Thyroid gland (tissue), 4 donors: ENCODE data around the gene MCHR1. TPM values are rescaled to one million over a fixed set of nuclear protein-coding genes. Genes with fewer than 3 reads are reported as not detected.

Experiments used
- DNase-seq, 2 donors: peaks; one replicate each; pipeline ENCODE4 v3.0.0-alpha.2; 2019
- H3K27ac ChIP-seq, 3 donors: fragments of 200-600 bp; sonication (generic); 1 replicate in 2 of 3; 2 replicates in 1 of 3; pipeline ENCODE4 v1.5.1; 2016 to 2019; ENCODE audit warnings: mild to moderate bottlenecking in 1 of 3, moderate library complexity in 1 of 3
- H3K27me3 ChIP-seq: fragments of 200-600 bp; sonication (generic); one replicate; pipeline ENCODE4 v1.5.1; 2019
- H3K36me3 ChIP-seq, 2 donors: fragments of 200-600 bp; sonication (generic); one replicate each; pipeline ENCODE4 v1.5.1; 2016 to 2019
- H3K4me1 ChIP-seq, 2 donors: fragments of 200-600 bp; sonication (generic); one replicate each; pipeline ENCODE4 v1.5.1; 2017 to 2019
- H3K4me3 ChIP-seq, 3 donors: fragments of 200-600 bp; sonication (generic); replicated peaks in 1 of 3; 1 replicate in 2 of 3; 2 replicates in 1 of 3; pipeline ENCODE4 v1.5.1; 2016; ENCODE audit warnings: mild to moderate bottlenecking in 1 of 3
- H3K9me3 ChIP-seq: fragments of 200-600 bp; sonication (generic); one replicate; pipeline ENCODE4 v1.5.1; 2017
- POLR2A ChIP-seq, 2 donors: fragments of 450-650 bp; IDR thresholded peaks; one replicate each; pipeline ENCODE4 v1.6.1; 2017; ENCODE audit warnings: antibody characterized with exemption in 2 of 2, mild to moderate bottlenecking in 2 of 2, moderate library complexity in 1 of 2
- WGBS, 2 donors: methylation state at CpG; one replicate each; pipeline ENCODE4 v1.1.5; 2017; 5-methylcytosine and 5-hydroxymethylcytosine counted together
- intact Hi-C: fragments of 100-400 bp; cut with DNase I; formaldehyde crosslinking; loops from one replicate; pipeline ENCODE4 v1.15.1; 2023
- total RNA-seq, 4 donors: library from RNA; depleted of rRNA; stranded (reverse); fragments of >200 nt; gene quantifications; one replicate each; pipeline ENCODE4 v1.2.3, GENCODE V29; 2016
- TF ChIP-seq, protein P1 (sequence below), 6 experiments: fragments of 200-600 bp in 3 of 6; fragments of 450-650 bp in 3 of 6; sonication (generic) in 3 of 6; IDR thresholded peaks; one replicate each; pipeline ENCODE4 v1.5.1; 2016 to 2019; ENCODE audit warnings: antibody characterized with exemption in 6 of 6, mild to moderate bottlenecking in 2 of 6, inconsistent platforms in 1 of 6, moderate library complexity in 1 of 6

MCHR1 gene
- total RNA-seq, 4 donors from 2014 or later: not detected

DNA sequence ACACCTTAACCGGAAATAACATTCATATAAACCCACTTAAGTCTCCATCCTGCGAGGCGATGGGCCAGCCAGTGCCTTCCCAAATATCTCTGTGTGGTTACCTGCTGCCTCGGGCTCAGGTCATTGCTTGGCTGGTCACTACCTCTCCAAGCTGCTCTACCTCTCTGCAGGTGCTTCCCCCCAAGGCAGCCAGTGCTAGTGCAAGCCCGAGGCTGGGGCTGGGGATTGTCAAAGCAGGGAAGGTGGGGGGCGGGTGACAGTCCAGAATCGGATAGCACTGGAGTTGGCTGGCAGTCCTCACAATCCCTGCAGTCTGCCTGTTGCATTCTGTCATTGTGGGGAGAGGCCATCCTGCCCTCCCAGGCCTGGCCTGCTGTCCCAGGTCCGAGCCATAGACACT is 11.1 kb downstream of the MCHR1 start:
- Histone ChIP-seq H3K4me1 (peaks cover 5 to 10% of the 10 kb centered on the region in 2 donors), H3K4me3 (no peak overlapping the region), H3K27ac (no peak overlapping the region), H3K36me3 (no peaks in the 10 kb centered on the region), H3K27me3 (no peaks in the 10 kb centered on the region), H3K9me3 (no peaks in the 10 kb centered on the region)
- TF ChIP-seq, protein P1, sequence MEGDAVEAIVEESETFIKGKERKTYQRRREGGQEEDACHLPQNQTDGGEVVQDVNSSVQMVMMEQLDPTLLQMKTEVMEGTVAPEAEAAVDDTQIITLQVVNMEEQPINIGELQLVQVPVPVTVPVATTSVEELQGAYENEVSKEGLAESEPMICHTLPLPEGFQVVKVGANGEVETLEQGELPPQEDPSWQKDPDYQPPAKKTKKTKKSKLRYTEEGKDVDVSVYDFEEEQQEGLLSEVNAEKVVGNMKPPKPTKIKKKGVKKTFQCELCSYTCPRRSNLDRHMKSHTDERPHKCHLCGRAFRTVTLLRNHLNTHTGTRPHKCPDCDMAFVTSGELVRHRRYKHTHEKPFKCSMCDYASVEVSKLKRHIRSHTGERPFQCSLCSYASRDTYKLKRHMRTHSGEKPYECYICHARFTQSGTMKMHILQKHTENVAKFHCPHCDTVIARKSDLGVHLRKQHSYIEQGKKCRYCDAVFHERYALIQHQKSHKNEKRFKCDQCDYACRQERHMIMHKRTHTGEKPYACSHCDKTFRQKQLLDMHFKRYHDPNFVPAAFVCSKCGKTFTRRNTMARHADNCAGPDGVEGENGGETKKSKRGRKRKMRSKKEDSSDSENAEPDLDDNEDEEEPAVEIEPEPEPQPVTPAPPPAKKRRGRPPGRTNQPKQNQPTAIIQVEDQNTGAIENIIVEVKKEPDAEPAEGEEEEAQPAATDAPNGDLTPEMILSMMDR (IDR thresholded peaks at IDR 0.05): no peak
- TF ChIP-seq POLR2A (IDR thresholded peaks at IDR 0.05): no peak
- intact Hi-C loops: no loop called here
- 65 to 68% methylated on average over 8 of the region's 8 CpGs for WGBS, 2 donors
- DNase-seq: no peak

DNA sequence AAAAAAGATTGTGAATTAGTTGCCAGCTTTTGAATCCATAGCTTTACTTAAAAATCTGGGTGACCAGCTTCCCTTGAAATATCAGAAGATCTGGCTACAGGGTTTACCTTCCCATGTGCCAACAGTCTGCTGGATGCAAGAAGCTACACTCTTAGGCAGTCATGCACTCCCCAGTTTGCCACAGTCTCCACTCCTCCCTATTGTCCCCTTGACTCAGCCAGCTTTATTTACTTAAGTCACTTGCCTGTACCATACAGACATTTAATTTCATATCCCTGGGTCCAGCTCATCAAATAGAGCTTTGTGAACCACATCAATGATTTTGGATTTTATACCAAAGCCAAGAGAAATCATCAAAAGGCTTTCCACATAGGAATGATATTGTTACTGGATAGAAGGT is 12.2 kb downstream of the MCHR1 start:
- H3K4me3 ChIP-seq: no peak overlapping the region
- intact Hi-C loops: no loop called here
- no peak for TF ChIP-seq POLR2A (IDR thresholded peaks at IDR 0.05)
- TF ChIP-seq, protein P1 (IDR thresholded peaks at IDR 0.05): no peak
- H3K27me3 ChIP-seq: no peaks in the 10 kb centered on the region
- no peaks in the 10 kb centered on the region for H3K36me3 ChIP-seq
- H3K4me1 ChIP-seq: peaks cover 5 to 10% of the 10 kb centered on the region in 2 donors
- no peak for DNase-seq
- no peaks in the 10 kb centered on the region for H3K9me3 ChIP-seq
- H3K27ac ChIP-seq: no peak overlapping the region

DNA sequence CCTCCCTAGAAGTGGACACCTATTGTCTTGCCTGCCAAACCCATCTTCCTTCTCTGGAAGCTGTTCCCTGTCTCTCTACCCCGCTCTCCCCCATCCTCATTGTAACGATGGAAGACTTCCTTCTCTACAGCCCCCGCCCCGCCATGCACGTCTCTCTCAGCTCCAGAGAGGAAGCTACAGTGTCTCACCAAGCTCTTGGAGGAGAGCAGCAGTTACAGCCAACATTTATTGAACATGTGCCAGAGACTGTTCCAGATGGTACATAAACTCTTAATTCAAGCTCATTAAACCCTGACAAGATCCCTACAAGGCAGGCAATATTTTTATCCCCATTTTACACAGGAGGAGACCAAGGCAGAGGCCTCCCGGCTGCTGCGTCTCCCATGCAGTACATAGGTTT is 15.1 kb downstream of the MCHR1 start:
- no peak overlapping the region for H3K4me3 ChIP-seq
- H3K9me3 ChIP-seq: no peaks in the 10 kb centered on the region
- H3K36me3 ChIP-seq: no peaks in the 10 kb centered on the region
- DNase-seq: no peak
- peaks cover 5 to 10% of the 10 kb centered on the region in 2 donors for H3K4me1 ChIP-seq
- no peak for TF ChIP-seq POLR2A (IDR thresholded peaks at IDR 0.05)
- TF ChIP-seq, protein P1 (IDR thresholded peaks at IDR 0.05): no peak
- intact Hi-C loops: no loop called here
- H3K27ac ChIP-seq: no peak overlapping the region
- no peaks in the 10 kb centered on the region for H3K27me3 ChIP-seq
- WGBS, 2 donors: 48 to 61% methylated on average over 7 of the region's 7 CpGs

DNA sequence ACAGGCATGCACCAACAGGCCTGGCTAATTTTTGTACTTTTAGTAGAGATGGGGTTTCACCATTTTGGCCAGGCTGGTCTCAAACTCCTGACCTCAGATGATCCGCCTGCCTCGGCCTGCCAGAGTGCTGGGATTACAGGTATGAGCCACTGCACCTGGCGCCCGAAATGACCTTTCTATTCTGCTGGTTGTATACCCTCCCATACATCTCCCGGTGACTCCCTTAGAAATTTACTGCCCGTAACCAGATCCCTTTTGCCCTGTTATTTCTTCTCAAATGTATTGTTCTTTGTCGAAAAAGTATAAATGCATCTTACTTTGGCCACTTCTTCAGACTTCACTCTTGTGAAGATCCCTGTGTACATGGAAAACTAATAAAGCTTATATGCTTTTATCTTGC is 22.0 kb downstream of the MCHR1 start:
- TF ChIP-seq, protein P1 (IDR thresholded peaks at IDR 0.05): no peak
- TF ChIP-seq POLR2A (IDR thresholded peaks at IDR 0.05): no peak
- DNase-seq: no peak
- H3K4me3 ChIP-seq: no peak overlapping the region
- H3K4me1 ChIP-seq: no peaks in the 10 kb centered on the region
- H3K27ac ChIP-seq: no peak overlapping the region
- no peaks in the 10 kb centered on the region for H3K27me3 ChIP-seq
- no peaks in the 10 kb centered on the region for H3K36me3 ChIP-seq
- H3K9me3 ChIP-seq: no peaks in the 10 kb centered on the region
- intact Hi-C loops: no loop called here
- 96% methylated on average over 7 of the region's 7 CpGs for WGBS, 2 donors

DNA sequence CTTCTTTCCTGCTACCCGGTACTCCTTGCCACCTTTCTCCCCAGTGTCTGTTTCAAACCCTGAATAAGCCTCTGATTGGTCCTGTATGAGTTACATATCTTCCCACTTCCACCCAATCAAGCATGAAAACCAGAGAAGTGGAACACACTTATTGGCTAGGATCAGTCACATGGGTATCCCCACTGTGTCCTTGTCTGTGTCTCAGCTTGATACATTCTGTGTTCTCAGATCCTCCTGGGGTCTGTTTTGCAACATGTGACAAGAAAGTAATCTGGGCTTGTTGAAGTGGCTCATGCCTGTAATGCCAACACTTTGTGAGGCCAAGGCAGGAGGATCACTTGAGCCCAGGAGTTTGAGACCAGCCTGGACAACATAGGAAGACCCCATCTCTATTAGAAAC is 23.9 kb downstream of the MCHR1 start:
- Histone ChIP-seq H3K27ac (no peak overlapping the region), H3K4me1 (no peaks in the 10 kb centered on the region), H3K4me3 (no peak overlapping the region), H3K36me3 (no peaks in the 10 kb centered on the region), H3K9me3 (no peaks in the 10 kb centered on the region), H3K27me3 (no peaks in the 10 kb centered on the region)
- WGBS, 2 donors: 90 to 92% methylated on average over 1 of the region's 1 CpG
- intact Hi-C loops: no loop called here
- no peak for TF ChIP-seq POLR2A (IDR thresholded peaks at IDR 0.05)
- TF ChIP-seq, protein P1 (IDR thresholded peaks at IDR 0.05): no peak
- no peak for DNase-seq
